ENCODE measurements around the gene ATP1B2.
"Not testable (repeated sequence)": the region's sequence is repeated elsewhere in the genome, so short reads cannot be mapped to it uniquely, and the experiment has no call there.

The ATP1B2 gene, protein sequence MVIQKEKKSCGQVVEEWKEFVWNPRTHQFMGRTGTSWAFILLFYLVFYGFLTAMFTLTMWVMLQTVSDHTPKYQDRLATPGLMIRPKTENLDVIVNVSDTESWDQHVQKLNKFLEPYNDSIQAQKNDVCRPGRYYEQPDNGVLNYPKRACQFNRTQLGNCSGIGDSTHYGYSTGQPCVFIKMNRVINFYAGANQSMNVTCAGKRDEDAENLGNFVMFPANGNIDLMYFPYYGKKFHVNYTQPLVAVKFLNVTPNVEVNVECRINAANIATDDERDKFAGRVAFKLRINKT

DNA sequence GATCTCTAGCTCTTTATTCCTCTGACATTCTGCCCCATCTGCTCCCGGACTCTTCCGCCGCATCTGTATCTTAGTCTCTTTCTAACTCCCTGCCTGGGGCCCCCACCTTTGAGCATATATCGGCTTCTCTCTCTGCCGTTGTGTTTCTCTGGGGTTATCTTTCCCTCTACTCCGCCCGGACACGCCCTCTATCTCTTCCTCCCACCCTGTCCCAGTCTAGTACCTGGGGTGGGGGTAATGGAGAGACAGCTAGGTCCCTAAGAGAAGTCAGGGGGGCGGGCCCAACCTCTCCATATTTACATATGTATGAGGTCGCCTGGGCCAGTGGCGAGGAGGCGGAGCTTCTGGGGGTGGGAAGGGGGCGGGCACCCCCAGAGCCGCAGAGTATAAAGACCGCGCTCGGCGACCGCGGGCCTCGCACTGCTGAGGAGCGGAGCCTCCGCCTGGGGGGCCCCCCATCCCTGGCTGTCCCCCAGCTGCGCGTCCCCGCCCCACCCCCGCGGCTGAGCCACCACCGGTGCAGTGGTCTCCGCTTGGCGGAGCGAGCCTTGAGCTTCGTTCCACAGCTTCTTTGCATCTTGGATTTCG, at the start of gene ATP1B2:
Gene ATP1B2 (plus strand): TSS at position 418 of the 588 bp plus-strand sequence. CDS start 593 bp downstream, outside the sequence.
- no peaks in the 10 kb centered on the region for H3K4me1 ChIP-seq (ENCODE audit: control insufficient read depth, insufficient read depth, low read length)
- peak within 1 kb of the TSS; percentile 24 for H3K27ac ChIP-seq (ENCODE audit: low read depth, low read length)
- H3K36me3 ChIP-seq (ENCODE audit: control insufficient read depth, insufficient read depth, low read length), result no peaks in the 10 kb centered on the region
- peaks cover 16% of the 10 kb centered on the region for H3K27me3 ChIP-seq (ENCODE audit: control insufficient read depth, insufficient read depth, low read length)
- H3K9ac ChIP-seq (ENCODE audit: low read length), result no peak within 1 kb of the TSS
- H3K4me3 ChIP-seq (ENCODE audit: low read length), result peak within 1 kb of the TSS; percentile 74

DNA sequence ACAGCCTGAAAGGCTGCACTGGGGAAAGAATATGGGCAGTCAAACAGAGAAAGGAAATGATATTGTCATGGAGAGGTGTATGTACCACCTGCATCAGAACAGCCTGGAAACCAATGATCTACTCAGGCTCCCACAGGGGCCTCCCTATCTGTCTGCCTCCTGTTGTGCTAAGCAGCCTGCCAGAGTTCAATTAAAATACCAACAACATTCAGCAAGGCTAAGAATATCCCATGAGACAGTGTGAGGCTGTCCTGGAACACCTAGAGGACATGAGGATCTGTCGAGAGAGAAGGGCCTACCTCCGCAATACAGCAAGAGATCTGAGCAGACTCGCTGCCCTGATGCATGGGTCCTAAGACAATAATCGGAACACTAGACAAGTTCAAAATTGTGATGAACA, 44.4 kb upstream of the ATP1B2 start:
- Histone ChIP-seq H3K27ac (ENCODE audit: low read depth, low read length) (no peak overlapping the region), H3K4me1 (ENCODE audit: control insufficient read depth, insufficient read depth, low read length) (no peaks in the 10 kb centered on the region), H3K27me3 (ENCODE audit: control insufficient read depth, insufficient read depth, low read length) (no peaks in the 10 kb centered on the region), H3K9ac (ENCODE audit: low read length) (no peak overlapping the region), H3K36me3 (ENCODE audit: control insufficient read depth, insufficient read depth, low read length) (peaks cover 19% of the 10 kb centered on the region), H3K4me3 (ENCODE audit: low read length) (no peak overlapping the region)

DNA sequence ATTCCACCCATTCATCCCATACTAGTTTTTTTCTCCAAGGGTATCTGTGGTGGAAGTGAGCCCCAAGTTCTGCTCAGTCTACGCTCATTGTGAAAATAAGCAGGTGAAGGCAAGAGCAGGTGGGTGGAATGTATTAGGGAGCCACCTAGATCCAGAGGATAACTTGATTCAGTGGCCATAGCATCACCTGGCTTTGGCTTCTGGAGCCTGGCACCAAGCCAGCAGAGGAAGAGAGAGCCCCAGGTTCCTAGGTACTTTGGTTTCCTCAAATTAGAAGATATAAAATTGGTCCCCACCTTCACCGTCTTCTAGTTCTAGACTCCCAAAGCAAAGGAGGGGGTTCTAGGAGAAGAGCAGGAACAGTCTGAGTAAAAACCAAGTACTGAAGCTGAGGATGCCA, 40.1 kb upstream of the ATP1B2 start:
- no peak overlapping the region for H3K27ac ChIP-seq (ENCODE audit: low read depth, low read length)
- no peak overlapping the region for H3K9ac ChIP-seq (ENCODE audit: low read length)
- H3K4me3 ChIP-seq (ENCODE audit: low read length), result no peak overlapping the region
- H3K4me1 ChIP-seq (ENCODE audit: control insufficient read depth, insufficient read depth, low read length), result peaks cover 18% of the 10 kb centered on the region
- H3K36me3 ChIP-seq (ENCODE audit: control insufficient read depth, insufficient read depth, low read length), result no peaks in the 10 kb centered on the region
- no peaks in the 10 kb centered on the region for H3K27me3 ChIP-seq (ENCODE audit: control insufficient read depth, insufficient read depth, low read length)

DNA sequence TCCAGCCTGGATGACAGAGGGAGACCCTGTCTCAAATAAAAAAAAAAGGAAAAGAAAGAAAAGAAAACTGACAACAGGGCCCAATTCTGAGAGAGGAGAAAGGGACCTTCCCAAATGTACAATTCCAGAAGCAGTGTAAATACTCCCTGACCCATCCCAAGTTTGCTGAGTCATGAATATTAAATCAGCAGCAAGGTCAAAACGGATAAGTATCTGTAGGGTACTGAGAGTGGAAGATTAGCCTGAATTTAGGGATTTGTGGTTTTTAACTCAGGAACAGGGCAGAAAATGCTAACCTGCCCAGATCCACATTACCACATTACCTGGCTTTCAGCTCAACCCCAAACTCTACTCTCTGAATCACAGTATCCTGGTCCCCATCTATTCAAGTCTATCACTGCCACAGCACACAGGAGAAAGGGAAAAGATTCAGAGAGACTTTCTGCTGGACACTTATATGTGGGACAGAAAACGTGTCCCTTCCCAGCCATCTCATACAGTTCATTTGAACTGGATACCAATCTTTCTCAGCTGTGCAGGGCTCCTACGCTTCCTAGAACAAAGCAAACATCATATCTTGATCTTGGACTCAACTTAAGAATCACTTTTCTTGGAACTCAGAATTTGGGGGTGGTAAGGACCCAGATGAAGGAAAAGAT, 39.0 kb upstream of the ATP1B2 start:
- no peaks in the 10 kb centered on the region for H3K27me3 ChIP-seq (ENCODE audit: control insufficient read depth, insufficient read depth, low read length)
- H3K9ac ChIP-seq (ENCODE audit: low read length), result no peak overlapping the region
- H3K4me1 ChIP-seq (ENCODE audit: control insufficient read depth, insufficient read depth, low read length), result peaks cover 18% of the 10 kb centered on the region
- H3K36me3 ChIP-seq (ENCODE audit: control insufficient read depth, insufficient read depth, low read length), result no peaks in the 10 kb centered on the region
- no peak overlapping the region for H3K27ac ChIP-seq (ENCODE audit: low read depth, low read length)
- no peak overlapping the region for H3K4me3 ChIP-seq (ENCODE audit: low read length)

DNA sequence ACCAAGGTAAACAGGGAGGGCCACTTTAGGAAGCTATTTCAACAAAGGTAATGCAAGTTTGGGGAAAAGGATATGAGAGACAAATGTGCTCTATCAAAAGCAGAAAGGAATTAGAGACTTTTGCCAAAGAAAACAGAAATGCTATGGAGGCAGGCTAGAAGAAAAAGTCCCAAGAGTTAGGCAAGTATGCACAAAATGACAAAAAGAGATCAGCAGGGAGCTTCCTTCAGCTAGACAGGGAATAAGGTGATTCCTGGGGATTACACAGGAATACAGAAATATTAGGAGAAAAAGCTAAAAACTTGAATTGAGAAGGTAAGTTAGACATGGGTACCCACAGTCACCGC, 38.5 kb upstream of the ATP1B2 start:
- Histone ChIP-seq H3K4me1 (ENCODE audit: control insufficient read depth, insufficient read depth, low read length) (peaks cover 18% of the 10 kb centered on the region), H3K27me3 (ENCODE audit: control insufficient read depth, insufficient read depth, low read length) (no peaks in the 10 kb centered on the region), H3K27ac (ENCODE audit: low read depth, low read length) (no peak overlapping the region), H3K36me3 (ENCODE audit: control insufficient read depth, insufficient read depth, low read length) (no peaks in the 10 kb centered on the region), H3K9ac (ENCODE audit: low read length) (no peak overlapping the region), H3K4me3 (ENCODE audit: low read length) (no peak overlapping the region)

DNA sequence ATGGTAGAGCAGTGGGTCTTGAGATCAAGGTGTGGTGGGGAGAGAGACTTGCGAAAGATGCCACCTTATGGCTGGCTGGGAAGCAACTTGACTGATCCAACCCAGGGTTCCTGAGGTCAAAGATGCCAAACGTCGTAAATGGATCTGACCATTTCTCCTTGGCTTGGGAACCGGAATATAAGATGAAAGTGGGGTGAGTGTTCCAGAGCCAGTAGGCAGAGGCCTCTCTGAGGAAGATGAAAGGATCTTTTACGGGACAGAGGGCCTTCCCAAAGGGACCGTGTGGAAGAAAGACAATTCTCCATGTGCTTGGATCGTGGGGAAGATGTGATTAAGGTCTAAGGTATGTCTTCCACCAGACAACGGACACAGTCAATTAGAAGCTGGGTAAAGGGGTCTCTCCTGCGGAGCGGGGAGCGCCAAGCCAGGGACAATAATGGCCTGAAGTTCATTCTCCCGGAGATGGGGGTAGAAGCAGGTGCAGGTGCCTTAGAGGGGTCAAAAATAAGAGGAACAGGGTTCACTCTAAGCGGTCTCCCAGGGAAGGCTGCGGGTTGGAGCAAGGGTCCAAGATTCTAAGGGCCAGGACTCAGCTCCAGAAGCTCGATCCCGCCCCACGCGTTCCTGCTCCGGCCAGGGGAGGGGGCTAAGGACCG, 36.8 kb upstream of the ATP1B2 start:
- H3K27me3 ChIP-seq (ENCODE audit: control insufficient read depth, insufficient read depth, low read length), result no peaks in the 10 kb centered on the region
- H3K27ac ChIP-seq (ENCODE audit: low read depth, low read length), result peak overlapping the region; percentile 83
- peaks cover 18% of the 10 kb centered on the region for H3K4me1 ChIP-seq (ENCODE audit: control insufficient read depth, insufficient read depth, low read length)
- H3K4me3 ChIP-seq (ENCODE audit: low read length), result peak overlapping the region; percentile 93
- no peaks in the 10 kb centered on the region for H3K36me3 ChIP-seq (ENCODE audit: control insufficient read depth, insufficient read depth, low read length)
- H3K9ac ChIP-seq (ENCODE audit: low read length), result peak overlapping the region; percentile 77

DNA sequence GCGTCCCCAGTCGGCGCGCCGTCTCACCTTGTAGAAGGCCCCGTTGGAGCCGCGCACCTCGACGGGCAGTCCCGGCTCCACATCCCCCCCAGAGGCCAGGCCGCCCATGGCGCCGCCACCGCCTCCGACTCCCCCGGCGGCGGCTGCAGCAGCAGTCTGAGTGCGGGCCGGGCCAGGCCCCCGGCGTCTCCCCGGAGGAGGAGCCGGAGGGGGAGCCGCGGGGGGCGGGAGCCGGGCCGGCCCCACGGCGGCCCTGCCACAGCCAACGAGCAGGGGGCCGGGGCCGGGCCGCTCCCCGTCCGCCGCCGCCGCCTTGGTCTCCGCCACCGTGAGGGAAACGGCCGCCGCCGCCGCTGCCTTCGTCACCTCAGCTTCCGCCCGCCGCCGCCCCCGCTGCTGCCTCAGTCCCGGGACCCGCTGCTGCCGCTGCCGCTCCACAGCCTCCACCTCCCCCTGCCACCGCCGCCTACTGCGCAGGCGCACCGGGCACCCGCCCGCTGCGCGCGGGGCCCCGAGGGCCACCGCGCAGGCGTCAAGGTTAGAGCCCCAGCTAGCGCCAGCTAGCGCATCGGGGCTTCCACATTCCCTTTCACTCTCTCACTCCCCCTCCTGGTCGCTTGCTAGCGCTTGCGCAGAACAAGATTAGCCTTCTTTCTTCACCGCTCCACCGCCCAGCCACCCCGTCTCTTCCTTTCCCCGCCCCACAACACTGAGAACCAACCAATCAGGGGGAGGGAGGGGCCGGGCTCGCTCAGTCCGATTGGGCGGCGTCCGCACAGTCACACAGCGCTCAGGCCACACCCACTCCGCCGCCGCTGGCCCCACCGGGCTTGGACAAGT, 36.1 kb upstream of the ATP1B2 start, which contains the start of gene FXR2:
Gene FXR2 (minus strand): TSS at position 473 of the 840 bp plus-strand sequence. CDS start 365 bp downstream, at position 108.
- peak within 1 kb of the TSS; percentile 93 for H3K4me3 ChIP-seq (ENCODE audit: low read length)
- H3K27me3 ChIP-seq (ENCODE audit: control insufficient read depth, insufficient read depth, low read length), result no peaks in the 10 kb centered on the region
- peaks cover 18% of the 10 kb centered on the region for H3K4me1 ChIP-seq (ENCODE audit: control insufficient read depth, insufficient read depth, low read length)
- peak within 1 kb of the TSS; percentile 77 for H3K9ac ChIP-seq (ENCODE audit: low read length)
- H3K27ac ChIP-seq (ENCODE audit: low read depth, low read length), result peak within 1 kb of the TSS; percentile 83
- no peaks in the 10 kb centered on the region for H3K36me3 ChIP-seq (ENCODE audit: control insufficient read depth, insufficient read depth, low read length)

DNA sequence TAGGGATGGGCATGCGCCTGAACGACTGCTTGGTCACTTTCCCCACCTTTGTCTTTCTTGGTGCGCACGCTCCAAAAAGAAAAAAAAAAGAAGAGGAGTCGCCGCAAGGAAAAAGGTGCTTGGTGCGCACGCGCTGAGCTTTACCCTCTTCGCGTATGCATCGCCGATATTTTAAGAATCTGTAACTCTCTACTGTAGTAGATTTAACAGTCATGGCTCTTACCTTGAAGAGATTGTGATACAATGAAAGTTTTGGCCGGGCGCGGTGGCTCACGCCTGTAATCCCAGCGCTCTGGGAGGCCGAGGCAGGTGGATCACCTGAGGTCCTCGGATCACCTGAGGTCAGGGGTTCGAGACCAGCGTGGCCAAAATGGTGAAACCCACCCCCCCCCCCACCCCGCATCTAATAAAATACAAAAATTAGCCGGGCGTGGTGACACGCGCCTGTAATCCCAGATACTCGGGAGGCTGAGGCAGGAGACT, 35.4 kb upstream of the ATP1B2 start:
- Histone ChIP-seq H3K4me1 (ENCODE audit: control insufficient read depth, insufficient read depth, low read length) (peaks cover 18% of the 10 kb centered on the region), H3K4me3 (ENCODE audit: low read length) (peak overlapping the region; percentile 61), H3K9ac (ENCODE audit: low read length) (no peak overlapping the region), H3K36me3 (ENCODE audit: control insufficient read depth, insufficient read depth, low read length) (no peaks in the 10 kb centered on the region), H3K27ac (ENCODE audit: low read depth, low read length) (peak overlapping the region; percentile 77), H3K27me3 (ENCODE audit: control insufficient read depth, insufficient read depth, low read length) (no peaks in the 10 kb centered on the region)

DNA sequence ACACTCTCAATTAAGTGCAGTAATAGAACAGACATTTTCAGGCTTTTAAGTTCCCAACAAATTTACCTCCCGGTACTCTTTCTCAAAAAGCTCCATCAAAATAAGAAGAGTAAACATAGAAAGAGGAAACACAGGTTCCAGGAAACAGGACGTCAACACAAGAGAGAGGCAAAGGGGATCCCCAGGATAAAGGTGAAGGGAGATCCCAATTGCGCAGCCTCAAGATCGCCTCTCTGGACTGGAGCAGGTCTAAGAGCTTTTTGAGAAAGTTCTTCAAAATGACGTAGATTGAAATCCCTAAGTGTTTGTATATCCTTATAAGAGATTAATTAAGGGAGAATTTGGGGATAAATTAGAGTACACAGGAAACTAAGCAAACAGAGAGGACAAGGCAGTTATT, 32.1 kb upstream of the ATP1B2 start:
- Histone ChIP-seq H3K27me3 (ENCODE audit: control insufficient read depth, insufficient read depth, low read length) (no peaks in the 10 kb centered on the region), H3K27ac (ENCODE audit: low read depth, low read length) (no peak overlapping the region), H3K4me1 (ENCODE audit: control insufficient read depth, insufficient read depth, low read length) (peaks cover 2% of the 10 kb centered on the region), H3K9ac (ENCODE audit: low read length) (no peak overlapping the region), H3K36me3 (ENCODE audit: control insufficient read depth, insufficient read depth, low read length) (no peaks in the 10 kb centered on the region), H3K4me3 (ENCODE audit: low read length) (no peak overlapping the region)

DNA sequence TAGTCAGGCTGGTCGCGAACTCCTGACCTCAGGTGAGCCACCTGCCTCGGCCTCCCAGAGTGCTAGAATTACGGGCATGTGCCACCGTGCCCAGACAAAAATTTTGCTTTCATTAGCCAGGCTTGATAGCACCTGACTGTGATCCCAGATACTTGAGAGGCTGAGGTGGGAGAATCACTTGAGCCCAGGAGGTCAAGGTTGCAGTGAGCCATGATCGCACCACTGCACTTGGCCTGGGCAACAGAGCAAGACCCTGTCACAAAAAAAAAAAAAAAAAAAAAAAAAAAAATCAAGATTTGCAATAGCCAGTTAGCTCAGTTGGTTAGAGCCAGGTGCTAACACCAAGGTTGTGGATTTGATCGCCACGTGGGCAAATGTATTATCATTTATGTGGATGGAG, 29.9 kb upstream of the ATP1B2 start:
- H3K27ac ChIP-seq (ENCODE audit: low read depth, low read length), result no peak overlapping the region
- no peaks in the 10 kb centered on the region for H3K27me3 ChIP-seq (ENCODE audit: control insufficient read depth, insufficient read depth, low read length)
- no peaks in the 10 kb centered on the region for H3K36me3 ChIP-seq (ENCODE audit: control insufficient read depth, insufficient read depth, low read length)
- no peak overlapping the region for H3K9ac ChIP-seq (ENCODE audit: low read length)
- no peak overlapping the region for H3K4me3 ChIP-seq (ENCODE audit: low read length)
- no peaks in the 10 kb centered on the region for H3K4me1 ChIP-seq (ENCODE audit: control insufficient read depth, insufficient read depth, low read length)

DNA sequence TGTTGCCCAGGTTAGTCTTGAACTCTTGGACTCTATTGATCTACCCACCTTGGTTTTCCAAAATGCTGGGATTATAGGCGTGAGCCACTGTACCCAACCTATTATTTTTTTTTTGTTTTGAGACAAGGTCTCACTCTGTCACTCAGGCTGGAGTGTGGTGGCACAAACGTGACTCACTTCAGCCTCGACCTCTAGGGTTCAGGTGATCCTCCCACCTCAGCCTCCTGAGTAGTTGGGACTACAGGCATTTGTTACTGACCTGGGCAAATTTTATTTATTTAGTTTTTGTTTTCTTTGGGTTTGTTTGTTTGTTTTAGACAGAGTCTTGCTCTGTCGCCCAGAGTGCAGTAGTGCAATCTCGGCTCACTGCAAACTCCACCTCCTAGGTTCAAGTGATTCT, 27.1 kb upstream of the ATP1B2 start:
- Histone ChIP-seq H3K9ac (ENCODE audit: low read length) (no peak overlapping the region), H3K27ac (ENCODE audit: low read depth, low read length) (no peak overlapping the region), H3K4me1 (ENCODE audit: control insufficient read depth, insufficient read depth, low read length) (peaks cover 3% of the 10 kb centered on the region), H3K4me3 (ENCODE audit: low read length) (no peak overlapping the region), H3K27me3 (ENCODE audit: control insufficient read depth, insufficient read depth, low read length) (no peaks in the 10 kb centered on the region), H3K36me3 (ENCODE audit: control insufficient read depth, insufficient read depth, low read length) (no peaks in the 10 kb centered on the region)

DNA sequence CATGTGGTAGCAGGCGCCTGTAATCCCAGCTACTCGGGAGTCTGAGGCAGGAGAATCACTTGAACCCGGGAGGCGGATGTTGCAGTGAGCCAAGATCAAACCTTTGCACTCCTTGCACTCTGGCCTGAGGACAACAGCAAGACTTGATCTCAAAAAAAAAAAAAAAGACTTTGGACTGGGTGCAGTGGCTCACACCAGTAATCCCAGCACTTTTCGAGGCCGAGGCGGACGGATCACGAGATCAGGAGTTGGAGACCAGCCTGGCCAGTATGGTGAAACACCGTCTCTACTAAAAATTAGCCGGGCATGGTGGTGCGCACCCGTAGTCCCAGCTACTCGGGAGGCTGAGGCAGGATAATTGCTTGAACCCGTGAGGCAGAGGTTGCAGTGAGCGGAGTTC, 25.0 kb upstream of the ATP1B2 start:
- not testable (repeated sequence) for H3K27me3 ChIP-seq (ENCODE audit: control insufficient read depth, insufficient read depth, low read length); H3K36me3 ChIP-seq (ENCODE audit: control insufficient read depth, insufficient read depth, low read length); H3K9ac ChIP-seq (ENCODE audit: low read length); H3K27ac ChIP-seq (ENCODE audit: low read depth, low read length); H3K4me3 ChIP-seq (ENCODE audit: low read length); H3K4me1 ChIP-seq (ENCODE audit: control insufficient read depth, insufficient read depth, low read length)
